PC-9 (cell line): ENCODE results near the gene LYSMD3.

Experiments
- CTCF ChIP-seq: fragments of 200-600 bp; sonication (generic); conservative IDR thresholded peaks from 2 replicates; pipeline ENCODE4 v1.6.1; 2017; ENCODE audit warnings: mixed run types, antibody characterized with exemption, mild to moderate bottlenecking, moderate library complexity
- EZH2 ChIP-seq: fragments of 200-600 bp; sonication (generic); IDR thresholded peaks from 2 replicates; pipeline ENCODE4 v1.8.0; 2017; ENCODE audit warnings: antibody characterized with exemption, low read depth

- no peak for TF ChIP-seq CTCF
- no peak for TF ChIP-seq EZH2
These were observed 10.7 kb downstream of the LYSMD3 start for GRCh38 chr5:90518661-90519060.
